RWPE1 (cell line): Measurements from ENCODE around the gene SIM1.

Experiments
- CTCF ChIA-PET: fragments of 350-600 bp; sonication (Branson Sonifier 250); formaldehyde crosslinking; extraction: SDS; loops from one replicate; lab custom pipeline; 2021; lab: Yijun Ruan, JAX
- POLR2A ChIA-PET: fragments of 400-600 bp; formaldehyde crosslinking; extraction: SDS; loops from one replicate; lab custom pipeline; 2020; ENCODE audit warnings: antibody characterized with exemption; ENCODE audit not compliant: low non-redundant PET; lab: Yijun Ruan, JAX
- DNase-seq: peaks from one replicate; pipeline ENCODE4 v3.0.0; 2012; ENCODE audit warnings: low spot score
- H3K27ac ChIP-seq: fragments of 450-650 bp; 2 replicates; pipeline ENCODE4 v1.5.1; 2017
- TF ChIP-seq, protein P1 (sequence below): fragments of 450-650 bp; conservative IDR thresholded peaks from 2 replicates; pipeline ENCODE4 v1.5.1; 2017; ENCODE audit warnings: low read depth, mild to moderate bottlenecking

The SIM1 gene

DNA sequence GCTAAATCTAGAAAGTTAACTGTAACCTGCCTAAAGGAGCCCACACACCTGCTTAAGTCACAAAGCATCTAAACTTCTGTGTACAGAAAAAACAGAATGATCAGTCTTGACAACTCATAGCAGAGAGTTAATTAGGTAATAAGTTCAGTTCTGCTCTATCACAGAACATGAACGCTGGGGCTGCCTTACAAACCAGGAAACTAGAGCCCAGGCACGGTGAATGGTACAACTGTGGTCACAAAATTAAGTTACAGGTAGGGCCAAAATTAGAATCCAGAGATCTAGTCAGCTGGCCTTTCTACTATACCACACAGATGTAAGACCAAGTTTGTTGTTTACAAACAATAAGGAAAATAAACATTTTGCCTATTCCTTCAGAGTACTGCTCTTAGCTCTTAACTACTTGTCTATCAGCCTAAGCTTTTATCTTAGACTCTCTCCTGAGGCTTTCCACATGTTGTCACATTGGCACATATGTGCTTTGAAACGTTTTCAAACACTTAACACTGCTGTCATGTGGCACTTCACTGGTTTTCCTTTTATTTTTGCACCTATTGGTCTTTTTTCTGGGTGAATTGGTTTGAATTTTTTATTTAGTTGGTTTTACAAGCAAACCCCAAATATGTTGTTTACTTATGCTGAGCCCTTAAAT lies 75.7 kb downstream of the SIM1 start:
- TF ChIP-seq, protein P1, sequence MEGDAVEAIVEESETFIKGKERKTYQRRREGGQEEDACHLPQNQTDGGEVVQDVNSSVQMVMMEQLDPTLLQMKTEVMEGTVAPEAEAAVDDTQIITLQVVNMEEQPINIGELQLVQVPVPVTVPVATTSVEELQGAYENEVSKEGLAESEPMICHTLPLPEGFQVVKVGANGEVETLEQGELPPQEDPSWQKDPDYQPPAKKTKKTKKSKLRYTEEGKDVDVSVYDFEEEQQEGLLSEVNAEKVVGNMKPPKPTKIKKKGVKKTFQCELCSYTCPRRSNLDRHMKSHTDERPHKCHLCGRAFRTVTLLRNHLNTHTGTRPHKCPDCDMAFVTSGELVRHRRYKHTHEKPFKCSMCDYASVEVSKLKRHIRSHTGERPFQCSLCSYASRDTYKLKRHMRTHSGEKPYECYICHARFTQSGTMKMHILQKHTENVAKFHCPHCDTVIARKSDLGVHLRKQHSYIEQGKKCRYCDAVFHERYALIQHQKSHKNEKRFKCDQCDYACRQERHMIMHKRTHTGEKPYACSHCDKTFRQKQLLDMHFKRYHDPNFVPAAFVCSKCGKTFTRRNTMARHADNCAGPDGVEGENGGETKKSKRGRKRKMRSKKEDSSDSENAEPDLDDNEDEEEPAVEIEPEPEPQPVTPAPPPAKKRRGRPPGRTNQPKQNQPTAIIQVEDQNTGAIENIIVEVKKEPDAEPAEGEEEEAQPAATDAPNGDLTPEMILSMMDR: no peak
- CTCF ChIA-PET: no interaction called here
- no peak overlapping the region for H3K27ac ChIP-seq
- POLR2A ChIA-PET: no interaction called here
- no peak for DNase-seq

GRCh38 chr6:100382767-100383195 lies 81.9 kb downstream of the SIM1 start:
- ChIA-PET CTCF (no interaction called here), POLR2A (no interaction called here)
- H3K27ac ChIP-seq: no peak overlapping the region
- DNase-seq: no peak
- TF ChIP-seq, protein P1: no peak

- peak; percentile 29 for DNase-seq
- TF ChIP-seq, protein P1: no peak
- ChIA-PET CTCF (interaction anchor here (1.1 kb wide), 1 partner anchor 69 kb away, joined by 3 read pairs; no protein-coding TSS in a partner anchor), POLR2A (no interaction called here)
- no peak overlapping the region for H3K27ac ChIP-seq
Observed at GRCh38 chr6:100382031-100382430, 82.7 kb downstream of the SIM1 start.

DNA sequence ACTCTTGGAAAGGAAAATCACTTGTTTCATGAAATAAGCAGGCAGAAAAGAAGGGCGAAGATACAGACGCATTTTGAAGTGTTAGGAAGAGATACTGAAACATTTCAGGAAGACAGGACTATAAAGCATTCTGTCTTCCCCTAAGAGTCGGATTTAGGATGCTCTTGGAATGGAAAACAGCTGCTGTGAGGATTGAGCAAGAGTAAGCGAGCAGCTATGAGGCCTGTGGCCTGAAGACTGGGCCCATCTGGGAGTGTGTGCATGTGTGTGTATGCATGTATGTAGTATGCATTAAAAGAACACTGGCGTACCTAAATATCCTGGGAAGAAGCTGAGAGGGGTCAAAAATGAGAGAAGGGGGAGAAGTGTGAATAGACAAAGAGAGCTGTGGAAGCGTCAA lies 83.6 kb downstream of the SIM1 start:
- POLR2A ChIA-PET: no interaction called here
- H3K27ac ChIP-seq: no peak overlapping the region
- TF ChIP-seq, protein P1: no peak
- no peak for DNase-seq
- CTCF ChIA-PET: no interaction called here

- ChIA-PET POLR2A (no interaction called here), CTCF (no interaction called here)
- no peak for DNase-seq
Observed at GRCh38 chr6:100379386-100379785, 85.3 kb downstream of the SIM1 start.

GRCh38 chr6:100378576-100378975 lies 86.1 kb downstream of the SIM1 start:
- TF ChIP-seq, protein P1: no peak
- CTCF ChIA-PET: no interaction called here
- DNase-seq: no peak
- POLR2A ChIA-PET: no interaction called here
- H3K27ac ChIP-seq: no peak overlapping the region

More at GRCh38 chr6:100379386-100379785, 85.3 kb downstream of the SIM1 start:
- TF ChIP-seq, protein P1: no peak
- H3K27ac ChIP-seq: no peak overlapping the region
